MCF 10A (cell line): Measurements from ENCODE around the gene CCDC57. TPM values are rescaled to one million over a fixed set of nuclear protein-coding genes. Genes with fewer than 3 reads are reported as not detected.

ENCODE experiments used
- BruUV-seq: library from RNA; stranded (reverse); fragments of 400-500 nt; replicated peaks from 2 replicates; lab custom pipeline; 2021; lab: Mats Ljungman, UMichigan
- CTCF ChIA-PET: fragments of 300-600 bp; sonication (Branson Sonifier 250); formaldehyde crosslinking; extraction: SDS; loops from one replicate; lab custom pipeline; 2021; ENCODE audit warnings: antibody characterized with exemption, inconsistent platforms; lab: Yijun Ruan, JAX
- POLR2A ChIA-PET: fragments of 300-600, 350-650 bp; sonication (Branson Sonifier 250); formaldehyde crosslinking; extraction: SDS; loops from one replicate; lab custom pipeline; 2020; ENCODE audit warnings: antibody characterized with exemption, inconsistent platforms; lab: Yijun Ruan, JAX
- DNase-seq: peaks from one replicate; pipeline ENCODE4 v3.0.0-alpha.2; 2018; ENCODE audit not compliant: unreplicated experiment
- H3K27ac Mint-ChIP-seq: one replicate; pipeline ENCODE4 v1.8.0; 2022; ENCODE audit warnings: mild to moderate bottlenecking, low read depth, mixed read lengths; ENCODE audit not compliant: unreplicated experiment
- H3K27me3 Mint-ChIP-seq: one replicate; pipeline ENCODE4 v1.8.0; 2022; ENCODE audit warnings: mixed read lengths; ENCODE audit not compliant: insufficient read depth, unreplicated experiment
- H3K36me3 Mint-ChIP-seq: one replicate; pipeline ENCODE4 v1.8.0; 2022; ENCODE audit warnings: mild to moderate bottlenecking, moderate library complexity, mixed read lengths; ENCODE audit not compliant: insufficient read depth, unreplicated experiment
- H3K4me1 Mint-ChIP-seq: one replicate; pipeline ENCODE4 v1.8.0; 2022; ENCODE audit warnings: mixed read lengths; ENCODE audit not compliant: insufficient read depth, unreplicated experiment
- H3K4me3 Mint-ChIP-seq: one replicate; pipeline ENCODE4 v1.8.0; 2022; ENCODE audit warnings: mild to moderate bottlenecking, moderate library complexity, mixed read lengths; ENCODE audit not compliant: unreplicated experiment
- H3K9me3 Mint-ChIP-seq: one replicate; pipeline ENCODE4 v1.8.0; 2022; ENCODE audit warnings: mixed read lengths; ENCODE audit not compliant: unreplicated experiment
- CTCF ChIP-seq: fragments of 200-600 bp; IDR thresholded peaks from one replicate; pipeline ENCODE4 v1.8.0; 2022; ENCODE audit warnings: antibody characterized with exemption, mild to moderate bottlenecking; ENCODE audit not compliant: unreplicated experiment
- intact Hi-C: fragments of 100-400 bp; cut with micrococcal nuclease; formaldehyde crosslinking; loops from 2 replicates; pipeline ENCODE4 v1.14.1; 2022
- total RNA-seq: library from RNA; stranded (reverse); gene quantifications from 2 replicates; pipeline ENCODE4 v1.2.3, GENCODE V29; 2022

CCDC57 gene
- total RNA-seq, 1 experiment from 2014 or later = 86.8 TPM

DNA sequence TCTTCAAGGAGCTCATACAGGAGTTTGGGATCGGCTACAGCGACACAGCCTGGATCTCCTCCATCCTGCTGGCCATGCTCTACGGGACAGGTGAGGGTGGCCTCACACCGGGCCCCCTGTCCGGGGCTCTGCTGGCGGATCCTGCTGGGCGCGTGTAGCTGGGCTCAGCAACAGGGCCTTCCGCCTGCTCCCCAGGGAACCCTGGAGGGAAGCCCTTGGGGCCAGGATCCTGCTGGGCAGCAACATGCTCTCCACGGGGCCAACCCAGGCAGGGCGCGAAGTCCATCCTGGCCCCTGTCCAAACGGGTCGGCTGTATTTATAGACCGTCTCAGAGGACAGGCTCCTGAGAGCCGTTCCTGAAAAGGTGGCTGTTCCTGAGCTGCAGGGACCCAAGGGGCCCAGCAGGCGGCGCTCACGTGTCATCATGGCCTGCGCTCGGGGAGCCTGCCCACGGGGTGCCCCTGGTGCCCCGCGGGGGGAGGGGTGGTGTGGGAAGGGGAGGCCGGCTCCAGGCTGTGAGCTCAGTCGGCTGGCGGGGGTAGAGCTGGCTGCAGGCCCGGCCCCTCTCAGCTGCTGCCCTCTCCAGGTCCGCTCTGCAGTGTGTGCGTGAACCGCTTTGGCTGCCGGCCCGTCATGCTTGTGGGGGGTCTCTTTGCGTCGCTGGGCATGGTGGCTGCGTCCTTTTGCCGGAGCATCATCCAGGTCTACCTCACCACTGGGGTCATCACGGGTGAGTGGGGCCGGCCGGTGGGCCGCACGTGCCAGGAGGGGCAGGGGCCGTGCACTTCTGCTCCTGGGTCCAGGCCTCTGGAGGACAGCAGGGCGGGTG lies 23.7 kb upstream of the CCDC57 start:
- Mint-ChIP-seq H3K27me3 (no peaks in the 10 kb centered on the region), H3K4me3 (peak overlapping the region; percentile 16), H3K27ac (peak overlapping the region; percentile 39), H3K4me1 (peaks cover 22% of the 10 kb centered on the region), H3K36me3 (peaks cover 82% of the 10 kb centered on the region), H3K9me3 (no peaks in the 10 kb centered on the region)
- TF ChIP-seq CTCF = peak; percentile 94
- no TSS peak for BruUV-seq
- peak; percentile 74 for DNase-seq
- intact Hi-C loops = no loop called here
- ChIA-PET POLR2A (interaction anchor here (0.6 to 2.4 kb wide), 17 partner anchors 8 to 294 kb away, joined by 3 to 35 read pairs (median 4); partner anchors contain the start of genes CSNK1D and SECTM1), CTCF (interaction anchor here (0.6 to 2.4 kb wide), 13 partner anchors 19 to 295 kb away, joined by 3 to 15 read pairs (median 4); no protein-coding TSS in a partner anchor)

GRCh38 chr17:82235775-82236141 lies 23.1 kb upstream of the CCDC57 start:
- no TSS peak for BruUV-seq
- TF ChIP-seq CTCF = no peak
- Mint-ChIP-seq H3K4me1 (peaks cover 20% of the 10 kb centered on the region), H3K36me3 (peaks cover 76% of the 10 kb centered on the region), H3K27me3 (no peaks in the 10 kb centered on the region), H3K27ac (peak overlapping the region; percentile 39), H3K9me3 (no peaks in the 10 kb centered on the region), H3K4me3 (peak overlapping the region; percentile 16)
- intact Hi-C loops = no loop called here
- POLR2A ChIA-PET = interaction anchor here (0.7 to 2.4 kb wide), 14 partner anchors 8 to 125 kb away, joined by 3 to 35 read pairs (median 4); partner anchors contain the start of genes CSNK1D and SECTM1
- DNase-seq = peak; percentile 85
- CTCF ChIA-PET = interaction anchor here (0.6 to 2.4 kb wide), 11 partner anchors 19 to 293 kb away, joined by 3 to 15 read pairs (median 4); no protein-coding TSS in a partner anchor

GRCh38 chr17:82235056-82235774 lies 22.6 kb upstream of the CCDC57 start:
- CTCF ChIA-PET = interaction anchor here (0.6 to 2.4 kb wide), 11 partner anchors 20 to 292 kb away, joined by 3 to 15 read pairs (median 4); partner anchors contain the start of gene DCXR
- intact Hi-C loops = no loop called here
- POLR2A ChIA-PET = interaction anchor here (0.7 to 2.4 kb wide), 11 partner anchors 9 to 124 kb away, joined by 3 to 35 read pairs (median 5); partner anchors contain the start of gene CSNK1D
- H3K9me3 Mint-ChIP-seq = no peaks in the 10 kb centered on the region
- BruUV-seq = no TSS peak
- H3K4me1 Mint-ChIP-seq = peaks cover 15% of the 10 kb centered on the region
- peak overlapping the region; percentile 47 for H3K4me3 Mint-ChIP-seq
- no peaks in the 10 kb centered on the region for H3K27me3 Mint-ChIP-seq
- no peak overlapping the region for H3K27ac Mint-ChIP-seq
- DNase-seq = no peak
- no peak for TF ChIP-seq CTCF
- H3K36me3 Mint-ChIP-seq = peaks cover 70% of the 10 kb centered on the region
